Glomerular endothelial cell (primary cell): ENCODE data around the gene ATF7. TPM values are rescaled to one million over a fixed set of nuclear protein-coding genes. Genes with fewer than 3 reads are reported as not detected.
A peak's percentile ranks its signal among the peaks of the same experiment; 100 is the strongest.
"Not testable (repeated sequence)": the region's sequence is repeated elsewhere in the genome, so short reads cannot be mapped to it uniquely, and the experiment has no call there.

ENCODE experiments used
- DNase-seq: peaks from one replicate; pipeline ENCODE4 v3.0.0-alpha.2; 2011; ENCODE audit warnings: low read depth, low spot score; ENCODE audit errors: extremely low read depth
- total RNA-seq: library from RNA; depleted of rRNA; stranded (reverse); fragments of >200 nt; gene quantifications from 2 replicates; pipeline ENCODE4 v1.2.3, GENCODE V29; 2015

Gene ATF7
- total RNA-seq: 21.8 and 32.4 TPM in 2 replicates

DNA sequence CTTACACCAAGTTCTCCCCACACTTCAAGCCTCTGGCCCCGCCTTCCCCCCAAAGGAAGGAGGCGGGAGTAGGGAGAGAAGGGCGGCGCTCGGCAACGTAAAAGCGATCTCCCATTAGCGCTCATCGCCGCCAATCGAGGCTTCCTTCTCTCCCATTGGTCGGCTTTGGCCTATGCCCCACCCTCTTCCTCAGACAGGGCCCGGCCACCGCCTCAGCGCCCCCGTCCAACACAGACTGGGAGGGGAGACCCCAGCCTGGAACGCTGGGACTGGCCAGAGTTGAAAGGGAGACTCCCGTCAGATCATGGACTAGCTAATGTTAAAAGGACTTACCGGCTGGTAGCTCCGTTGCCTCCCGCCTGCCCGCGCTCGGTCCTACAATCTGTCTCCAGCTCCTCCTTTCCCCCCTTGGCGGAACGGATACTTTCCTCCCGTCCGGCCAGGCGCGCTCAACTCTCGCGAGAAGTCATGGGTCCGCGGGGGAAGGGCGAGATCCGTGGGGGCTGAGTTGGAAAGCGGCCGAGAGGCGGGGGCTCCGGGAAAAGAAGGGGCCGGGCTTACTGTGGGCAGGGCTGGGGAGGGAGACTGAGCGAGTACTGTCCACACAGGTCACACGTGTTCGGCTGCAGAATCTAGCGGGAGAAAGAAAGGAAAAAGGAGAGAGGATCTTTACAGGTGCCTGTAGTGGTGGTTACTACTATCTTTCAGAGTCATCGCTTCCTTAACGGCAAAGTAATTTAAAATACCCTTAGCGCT is at the start of gene ATF7:
Gene ATF7, minus strand, starts transcription at position 437 of the 756 bp plus-strand sequence. CDS start 25,382 bp downstream, outside the sequence.
- DNase-seq: peak; percentile 88

- DNase-seq: no peak
Measured at GRCh38 chr12:53674977-53675700, 49.0 kb upstream of the ATF7 start.

DNA sequence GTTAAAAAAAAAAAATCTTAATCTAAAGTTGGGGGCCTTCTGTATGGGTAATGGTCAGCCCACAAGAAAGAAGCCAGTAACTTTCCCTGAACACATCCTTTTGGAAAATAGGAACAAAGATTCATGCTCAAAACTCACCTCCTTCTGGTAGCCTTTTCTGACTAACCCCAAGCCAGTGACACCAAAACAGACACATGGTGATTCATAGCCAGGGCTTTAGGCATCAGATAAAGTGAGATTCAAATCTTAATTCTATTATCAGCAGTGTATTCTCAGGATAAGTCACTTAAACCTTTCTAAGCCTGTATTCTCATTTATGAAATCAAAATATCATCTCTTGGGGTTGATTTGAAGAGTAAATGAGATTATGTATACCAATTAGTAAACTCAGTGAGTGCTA is 44.8 kb upstream of the ATF7 start:
- DNase-seq: no peak

GRCh38 chr12:53670308-53670707 is 44.1 kb upstream of the ATF7 start:
- DNase-seq: no peak

DNA sequence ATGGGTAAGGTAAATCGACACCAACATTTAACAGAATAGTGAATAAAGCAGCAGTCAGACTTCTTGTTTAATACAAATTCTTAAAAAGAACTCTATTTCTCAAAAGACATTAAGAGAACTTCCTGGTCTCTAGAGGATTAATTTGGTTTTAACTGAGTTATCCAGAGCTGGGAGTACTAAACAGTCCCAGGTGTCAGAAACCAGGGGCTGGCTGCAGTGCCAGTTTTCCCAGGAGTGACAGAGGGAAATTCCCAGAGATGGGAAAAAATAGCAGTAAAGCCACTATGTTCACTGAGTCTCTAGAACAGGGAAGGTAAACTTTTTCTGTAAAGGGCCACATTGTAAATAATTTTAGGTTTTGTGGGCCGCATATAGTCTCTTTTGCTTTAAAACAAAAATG is 40.9 kb upstream of the ATF7 start:
- DNase-seq: no peak

DNA sequence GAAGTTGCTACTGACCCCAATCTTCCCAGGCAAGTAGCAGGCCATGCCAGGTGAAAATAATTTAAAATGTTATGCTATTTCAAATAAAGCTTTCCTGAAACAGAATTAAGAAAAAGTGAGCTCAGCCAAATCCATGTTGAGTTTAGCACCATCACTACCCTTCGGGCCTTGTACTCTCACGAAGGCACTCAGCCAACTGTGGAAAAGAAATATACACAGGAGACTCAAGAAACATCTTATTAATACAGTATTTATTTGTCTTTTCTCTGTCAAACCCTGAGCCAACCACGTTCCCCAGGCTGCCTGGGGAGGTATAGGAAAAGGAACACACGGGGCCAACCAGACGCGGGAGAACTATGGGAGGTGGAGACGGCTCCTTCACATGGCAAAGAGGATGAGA is 38.8 kb upstream of the ATF7 start:
- DNase-seq: no peak

- DNase-seq: no peak
Measured at GRCh38 chr12:53664191-53664590, 38.0 kb upstream of the ATF7 start.

GRCh38 chr12:53660041-53660440 is 33.9 kb upstream of the ATF7 start:
- no peak for DNase-seq

DNA sequence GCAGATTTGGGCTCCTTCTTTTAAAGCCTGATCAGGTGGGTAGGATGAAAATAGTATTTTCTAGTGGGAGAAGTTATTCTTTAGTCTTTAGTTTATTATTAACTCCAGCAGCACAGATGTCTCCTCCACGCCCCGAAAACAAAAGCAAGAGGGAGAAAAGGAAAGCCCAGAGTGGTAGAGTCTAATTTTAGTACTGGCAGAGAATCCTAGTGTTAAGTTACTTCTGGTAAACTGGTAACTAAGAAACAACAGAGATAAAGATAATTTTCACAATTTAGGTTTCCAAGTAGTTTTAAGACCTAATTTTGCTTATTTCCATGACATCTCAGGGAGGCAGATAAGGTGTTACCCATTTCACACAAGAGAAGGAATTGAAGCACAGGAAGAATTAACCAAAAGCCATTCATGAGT is 33.4 kb upstream of the ATF7 start:
- DNase-seq: no peak

GRCh38 chr12:53659011-53659551 is 32.9 kb upstream of the ATF7 start:
- DNase-seq: no peak

DNA sequence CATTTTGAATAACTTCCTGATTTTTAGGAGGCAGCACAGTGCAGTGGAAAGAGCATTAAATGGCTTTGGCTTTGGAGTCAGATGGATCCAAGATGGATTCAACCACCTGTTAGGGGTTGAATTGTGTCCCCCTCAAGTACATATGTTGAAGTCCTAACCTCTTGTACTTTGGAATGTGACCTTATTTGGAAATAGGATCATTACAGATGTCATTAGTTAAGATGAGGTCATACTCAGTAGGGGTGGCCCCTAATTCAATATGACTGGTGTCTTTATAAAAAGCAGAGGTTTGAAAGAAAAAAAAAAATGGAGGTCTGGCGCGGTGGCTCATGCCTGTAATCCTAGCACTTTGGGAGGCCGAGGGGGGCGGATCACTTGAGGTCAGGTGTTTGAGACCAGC is 30.9 kb upstream of the ATF7 start:
- DNase-seq: no peak

- DNase-seq: no peak
Measured at GRCh38 chr12:53653595-53653994, 27.4 kb upstream of the ATF7 start.

DNA sequence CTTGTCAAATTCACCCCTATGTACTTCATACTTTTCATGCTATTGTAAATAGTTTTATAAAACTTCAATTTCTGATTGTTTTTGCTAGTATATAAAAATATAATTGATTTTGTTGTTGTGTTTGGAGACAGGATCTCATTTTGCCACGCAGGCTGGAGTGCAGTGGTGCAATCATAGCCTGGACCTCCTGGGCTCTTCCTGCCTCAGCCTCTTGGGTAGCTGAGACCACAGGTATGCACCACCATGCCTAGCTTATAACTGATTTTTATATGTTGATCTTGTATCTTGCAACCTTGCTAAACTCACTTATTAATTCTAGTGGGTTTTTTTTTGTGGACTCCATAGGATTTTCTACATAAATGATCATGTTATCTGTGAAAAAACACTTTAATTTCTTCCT is 26.2 kb upstream of the ATF7 start:
- no peak for DNase-seq

GRCh38 chr12:53651737-53652136 is 25.6 kb upstream of the ATF7 start:
- DNase-seq: no peak

DNA sequence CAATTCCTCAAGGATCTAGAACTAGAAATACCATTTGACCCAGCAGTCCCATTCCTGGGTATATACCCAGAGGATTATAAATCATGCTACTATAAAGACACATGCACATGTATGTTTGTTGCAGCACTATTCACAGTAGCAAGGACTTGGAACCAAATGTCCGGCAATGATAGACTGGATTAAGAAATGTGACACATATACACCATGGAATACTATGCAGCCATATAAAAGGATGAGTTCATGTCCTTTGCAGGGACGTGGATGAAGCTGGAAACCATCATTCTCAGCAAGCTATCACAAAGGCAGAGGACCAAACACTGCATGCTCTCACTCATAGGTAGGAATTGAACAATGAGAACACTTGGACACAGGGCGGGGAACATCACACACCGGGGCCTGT is 20.1 kb upstream of the ATF7 start:
- not testable (repeated sequence) for DNase-seq

DNA sequence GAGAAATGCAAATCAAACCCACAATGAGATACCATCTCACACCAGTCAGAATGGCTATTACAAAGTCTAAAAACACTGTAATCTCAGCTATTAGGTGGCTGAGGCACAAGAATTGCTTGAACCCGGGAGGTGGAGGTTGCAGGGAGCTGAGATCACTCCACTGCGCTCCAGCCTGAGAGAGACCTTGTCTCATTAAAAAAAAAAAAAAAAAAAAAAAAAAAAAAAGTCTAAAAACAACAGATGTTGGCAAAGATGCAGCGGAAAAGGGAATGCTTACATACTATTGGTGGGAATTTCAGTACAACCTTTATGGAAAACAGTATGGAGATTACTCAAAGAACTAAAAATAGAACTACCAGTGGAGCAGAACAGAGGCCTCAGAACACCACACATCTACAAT is 19.0 kb upstream of the ATF7 start:
- DNase-seq: no peak

GRCh38 chr12:53644133-53644532 is 18.0 kb upstream of the ATF7 start:
- no peak for DNase-seq

DNA sequence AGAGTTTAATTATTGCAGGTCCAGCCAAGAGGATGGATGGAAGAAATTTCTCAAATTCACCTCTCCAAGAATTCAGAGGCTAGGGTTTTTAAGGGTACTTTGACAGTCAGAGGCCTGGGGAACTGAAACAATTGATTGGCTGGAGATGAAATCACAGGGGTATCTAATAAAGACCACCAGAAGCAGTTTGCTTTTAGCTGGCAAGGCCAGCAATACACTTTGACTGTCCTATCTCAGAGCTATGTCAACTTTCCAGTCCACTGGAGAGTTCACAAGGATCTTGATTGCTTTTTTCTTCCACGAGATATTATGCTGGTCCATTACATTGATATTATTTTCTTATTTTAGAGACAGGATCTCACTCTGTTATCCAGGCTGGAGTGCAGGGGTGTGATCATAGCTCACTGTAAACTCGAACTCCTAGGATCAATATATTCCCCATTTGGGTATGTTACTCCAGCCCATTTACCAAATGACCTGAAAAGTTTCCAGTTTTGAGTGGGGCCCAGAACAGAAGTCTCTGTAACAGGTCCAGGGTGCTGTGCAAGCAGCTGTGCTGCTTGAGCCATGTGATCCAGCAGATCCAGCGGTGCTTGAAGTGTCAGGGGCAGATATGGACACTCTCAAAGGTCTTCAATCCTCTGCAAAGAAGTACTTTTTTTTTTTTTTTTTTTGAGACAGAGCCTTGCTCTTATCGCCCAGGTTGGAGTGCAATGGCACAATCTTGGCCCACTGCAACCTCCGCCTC is 17.2 kb upstream of the ATF7 start:
- DNase-seq: no peak

DNA sequence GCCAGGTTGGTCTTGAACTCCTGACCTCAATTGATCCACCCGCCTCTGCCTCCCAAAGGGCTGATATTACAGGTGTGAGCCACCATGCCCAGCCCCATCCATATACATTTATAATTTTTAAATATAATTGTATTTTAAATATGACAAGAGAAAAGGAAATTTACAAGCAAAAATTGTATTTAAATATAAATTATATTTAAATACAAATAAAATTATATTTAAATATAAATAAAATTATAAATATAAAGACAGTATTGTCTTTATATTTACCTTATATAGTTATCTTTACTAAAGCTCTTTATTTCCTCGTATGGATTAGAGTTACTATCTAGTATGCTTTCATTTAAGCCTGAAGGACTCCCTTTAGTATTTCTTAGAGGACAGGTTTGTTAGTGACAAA is 11.9 kb upstream of the ATF7 start:
- DNase-seq: no peak

GRCh38 chr12:53636641-53637040 is 10.5 kb upstream of the ATF7 start:
- DNase-seq: no peak

- DNase-seq: not testable (repeated sequence)
Measured at GRCh38 chr12:53635708-53636107, 9.5 kb upstream of the ATF7 start.
